ENCODE measurements around the gene SIRPD. TPM values are rescaled to one million over a fixed set of nuclear protein-coding genes. Genes with fewer than 3 reads are reported as not detected.

SIRPD gene
- total and polyA plus RNA-seq, 10 donors = 0.24 to 8.2 (median 2.3) TPM

DNA sequence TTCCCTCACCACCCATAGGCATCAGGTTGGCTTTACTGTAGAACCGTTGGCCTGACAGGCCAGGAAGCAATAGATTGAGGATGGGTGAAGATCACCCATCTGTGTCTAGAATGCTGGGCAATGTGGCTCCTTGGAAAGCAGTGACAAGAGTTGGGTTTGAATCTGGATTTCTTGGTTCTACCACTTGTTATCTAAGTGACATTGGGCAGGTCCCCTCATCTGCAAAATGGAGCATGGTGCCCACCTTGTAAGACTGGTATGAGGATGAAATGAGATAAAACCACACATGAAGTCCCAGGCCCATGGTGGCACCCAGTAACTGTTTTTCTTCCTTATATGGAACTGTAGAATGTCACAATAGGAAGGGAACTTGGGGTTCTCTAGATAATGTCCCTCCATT is 43.7 kb downstream of the SIRPD start:
- H3K36me3 ChIP-seq = no peaks in the 10 kb centered on the region
- H3K4me1 ChIP-seq = no peaks in the 10 kb centered on the region
- DNase-seq = no peak
- no peak for TF ChIP-seq POLR2A (IDR thresholded peaks at IDR 0.05)
- H3K9me3 ChIP-seq = peaks cover 0 to 13% (median 4%) of the 10 kb centered on the region in 8 donors
- intact Hi-C loops (cut with DNase I; ENCODE audit: low total_unique reads) = no loop called here
- no peak overlapping the region for H3K27ac ChIP-seq
- peaks cover 0 to 11% (median 0%) of the 10 kb centered on the region in 7 donors for H3K27me3 ChIP-seq (replicated peaks in 1 of 7)
- no peak overlapping the region for H3K4me3 ChIP-seq
- 71 to 88% (median 88%) methylated on average over 1 of the region's 1 CpG for WGBS, 5 donors

DNA sequence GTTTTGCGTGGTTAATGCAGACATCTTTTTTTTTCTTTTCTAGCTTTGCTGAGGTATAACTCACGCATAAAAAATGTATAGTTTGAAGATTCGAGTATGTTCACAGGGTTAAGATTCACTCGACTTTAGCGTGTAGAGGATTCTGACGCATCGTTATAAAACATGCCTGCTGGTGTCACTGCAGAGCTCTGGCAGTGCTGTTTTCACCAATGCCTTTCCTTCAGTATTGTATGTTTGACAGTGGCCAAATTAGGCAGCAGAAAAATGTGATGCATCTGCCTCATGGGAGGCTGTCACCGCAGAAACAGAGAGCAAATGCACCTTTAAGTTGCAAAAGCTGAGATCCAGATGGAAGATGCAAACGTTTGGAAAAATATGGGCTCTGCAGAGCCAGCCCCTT is 48.3 kb downstream of the SIRPD start:
- TF ChIP-seq, protein P1, sequence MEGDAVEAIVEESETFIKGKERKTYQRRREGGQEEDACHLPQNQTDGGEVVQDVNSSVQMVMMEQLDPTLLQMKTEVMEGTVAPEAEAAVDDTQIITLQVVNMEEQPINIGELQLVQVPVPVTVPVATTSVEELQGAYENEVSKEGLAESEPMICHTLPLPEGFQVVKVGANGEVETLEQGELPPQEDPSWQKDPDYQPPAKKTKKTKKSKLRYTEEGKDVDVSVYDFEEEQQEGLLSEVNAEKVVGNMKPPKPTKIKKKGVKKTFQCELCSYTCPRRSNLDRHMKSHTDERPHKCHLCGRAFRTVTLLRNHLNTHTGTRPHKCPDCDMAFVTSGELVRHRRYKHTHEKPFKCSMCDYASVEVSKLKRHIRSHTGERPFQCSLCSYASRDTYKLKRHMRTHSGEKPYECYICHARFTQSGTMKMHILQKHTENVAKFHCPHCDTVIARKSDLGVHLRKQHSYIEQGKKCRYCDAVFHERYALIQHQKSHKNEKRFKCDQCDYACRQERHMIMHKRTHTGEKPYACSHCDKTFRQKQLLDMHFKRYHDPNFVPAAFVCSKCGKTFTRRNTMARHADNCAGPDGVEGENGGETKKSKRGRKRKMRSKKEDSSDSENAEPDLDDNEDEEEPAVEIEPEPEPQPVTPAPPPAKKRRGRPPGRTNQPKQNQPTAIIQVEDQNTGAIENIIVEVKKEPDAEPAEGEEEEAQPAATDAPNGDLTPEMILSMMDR (IDR thresholded peaks at IDR 0.05 in 8 of 11, conservative IDR thresholded peaks at IDR 0.05 in 3 of 11) = peak in 8 of 11 experiments; percentile 19 to 51 (median 26)
- no peak for TF ChIP-seq POLR2AphosphoS5 (IDR thresholded peaks at IDR 0.05)
- Histone ChIP-seq H3K9me3 (peaks cover 0 to 13% (median 4%) of the 10 kb centered on the region in 8 donors), H3K4me3 (no peak overlapping the region), H3K27ac (no peak overlapping the region), H3K4me1 (no peaks in the 10 kb centered on the region), H3K27me3 (replicated peaks in 1 of 7) (peaks cover 0 to 6% (median 0%) of the 10 kb centered on the region in 7 donors), H3K36me3 (no peaks in the 10 kb centered on the region)
- WGBS, 5 donors = 23 to 45% (median 26%) methylated on average over 9 of the region's 9 CpGs
- DNase-seq = no peak
- intact Hi-C loops (cut with DNase I; ENCODE audit: low total_unique reads) = no loop called here

DNA sequence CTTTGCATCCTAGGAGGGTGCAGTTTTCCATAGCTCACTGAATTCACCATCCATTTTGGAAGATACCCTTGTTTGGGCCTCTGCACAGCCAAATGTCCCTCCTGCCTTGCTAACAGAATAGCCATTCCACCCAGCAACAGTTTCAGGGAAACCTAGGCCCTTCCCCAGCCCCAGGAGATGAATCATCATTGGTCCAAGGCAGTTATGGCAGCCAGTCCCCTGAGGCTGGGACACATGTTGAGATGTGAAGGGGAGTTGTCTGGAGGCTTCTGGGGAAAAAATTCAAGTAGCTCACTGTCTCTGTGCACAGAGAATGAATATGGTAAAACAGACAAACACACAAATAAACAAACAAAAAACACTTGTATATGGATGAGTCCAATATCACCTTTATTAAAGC is 48.9 kb downstream of the SIRPD start:
- TF ChIP-seq POLR2A (IDR thresholded peaks at IDR 0.05) (no peak), POLR2AphosphoS5 (IDR thresholded peaks at IDR 0.05) (no peak)
- TF ChIP-seq, protein P1 (IDR thresholded peaks at IDR 0.05 in 8 of 11, conservative IDR thresholded peaks at IDR 0.05 in 3 of 11) = no peak
- no peak overlapping the region for H3K27ac ChIP-seq

DNA sequence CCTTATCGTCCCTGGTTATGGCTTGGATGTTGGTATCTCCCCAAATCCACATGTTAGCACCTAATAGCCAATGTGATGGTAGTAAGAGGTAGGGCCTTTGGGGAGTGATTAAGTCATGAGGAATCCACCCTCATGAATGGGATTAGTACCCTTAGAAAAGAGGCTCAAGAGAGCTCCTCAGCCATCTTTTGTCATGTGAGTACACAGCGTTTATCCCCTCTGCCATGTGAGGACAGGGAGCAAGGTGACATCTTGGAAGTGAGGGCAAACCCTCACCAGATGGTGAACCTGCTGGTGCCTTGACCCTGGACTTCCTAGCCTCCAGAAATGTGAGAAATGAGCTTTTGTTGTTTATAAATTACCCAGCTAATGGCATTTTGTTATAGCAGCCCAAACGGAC is 50.2 kb downstream of the SIRPD start:
- WGBS, 5 donors = 66 to 88% (median 84%) methylated on average over 3 of the region's 3 CpGs
- Histone ChIP-seq H3K9me3 (peaks cover 0 to 5% (median 0%) of the 10 kb centered on the region in 8 donors), H3K27ac (no peak overlapping the region), H3K4me1 (peaks cover 0 to 11% (median 6%) of the 10 kb centered on the region in 6 donors), H3K36me3 (no peaks in the 10 kb centered on the region), H3K27me3 (replicated peaks in 1 of 7) (peaks cover 0 to 11% (median 0%) of the 10 kb centered on the region in 7 donors), H3K4me3 (no peak overlapping the region)
- no peak for DNase-seq
- no peak for TF ChIP-seq POLR2A (IDR thresholded peaks at IDR 0.05)
- intact Hi-C loops (cut with DNase I; ENCODE audit: low total_unique reads) = no loop called here

More for the DNA sequence above, 48.9 kb downstream of the SIRPD start:
- intact Hi-C loops (cut with DNase I; ENCODE audit: low total_unique reads) = no loop called here
- Histone ChIP-seq H3K4me3 (no peak overlapping the region), H3K9me3 (peaks cover 0 to 12% (median 4%) of the 10 kb centered on the region in 8 donors), H3K27me3 (replicated peaks in 1 of 7) (peaks cover 0 to 6% (median 0%) of the 10 kb centered on the region in 7 donors), H3K36me3 (no peaks in the 10 kb centered on the region), H3K4me1 (peaks cover 0 to 5% (median 4%) of the 10 kb centered on the region in 6 donors)
- no peak for DNase-seq

DNA sequence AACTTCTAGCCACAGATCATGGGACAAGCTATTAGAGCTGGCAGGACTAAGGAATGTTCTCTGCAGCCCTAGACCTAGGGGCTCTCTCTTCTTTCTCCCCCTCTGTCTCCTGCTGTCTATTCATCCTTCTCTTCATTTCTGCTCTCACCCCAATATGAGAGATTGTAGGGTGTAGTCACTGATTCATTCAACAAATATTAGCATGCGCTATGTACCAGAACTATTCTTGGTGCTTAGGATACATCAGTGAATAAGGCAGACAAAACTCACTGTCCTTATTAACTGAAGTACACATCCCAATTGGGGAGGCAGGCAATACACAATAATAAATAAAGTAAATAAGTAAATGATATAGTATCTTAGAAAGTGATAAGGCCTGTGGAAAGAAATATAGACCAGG is 51.6 kb downstream of the SIRPD start:
- H3K4me1 ChIP-seq = peaks cover 0 to 11% (median 6%) of the 10 kb centered on the region in 6 donors
- intact Hi-C loops (cut with DNase I; ENCODE audit: low total_unique reads) = no loop called here
- no peak overlapping the region for H3K4me3 ChIP-seq
- H3K27me3 ChIP-seq (replicated peaks in 1 of 7) = peaks cover 0 to 18% (median 0%) of the 10 kb centered on the region in 7 donors
- peaks cover 0 to 5% (median 0%) of the 10 kb centered on the region in 8 donors for H3K9me3 ChIP-seq
- no peaks in the 10 kb centered on the region for H3K36me3 ChIP-seq
- 62 to 100% (median 92%) methylated on average over 1 of the region's 1 CpG for WGBS, 5 donors
- TF ChIP-seq POLR2AphosphoS5 (IDR thresholded peaks at IDR 0.05) (no peak), POLR2A (IDR thresholded peaks at IDR 0.05) (no peak)
- TF ChIP-seq, protein P1 (IDR thresholded peaks at IDR 0.05 in 8 of 11, conservative IDR thresholded peaks at IDR 0.05 in 3 of 11) = no peak
- no peak for DNase-seq
- H3K27ac ChIP-seq = no peak overlapping the region
